ENCODE measurements around the gene JAK3. TPM values are rescaled to one million over a fixed set of nuclear protein-coding genes. Genes with fewer than 3 reads are reported as not detected.
"Not testable (repeated sequence)": the region's sequence is repeated elsewhere in the genome, so short reads cannot be mapped to it uniquely, and the experiment has no call there.

Gene JAK3
- total and polyA plus RNA-seq, 8 donors, result 0.89 to 50.2 (median 2.9) TPM

- TF ChIP-seq EP300 (IDR thresholded peaks at IDR 0.05), result no peak
- no peak for TF ChIP-seq POLR2A (IDR thresholded peaks at IDR 0.05)
- peak in 5 of 7 experiments; percentile 37 to 85 (median 78) for TF ChIP-seq CTCF (IDR thresholded peaks at IDR 0.05)
- TF ChIP-seq POLR2AphosphoS5 (IDR thresholded peaks at IDR 0.05), result no peak
- Histone ChIP-seq H3K27me3 (peaks cover 0 to 36% (median 0%) of the 10 kb centered on the region in 3 donors), H3K9me3 (no peaks in the 10 kb centered on the region), H3K4me3 (no peak overlapping the region), H3K36me3 (peaks cover 0 to 10% (median 0%) of the 10 kb centered on the region in 4 donors), H3K27ac (no peak overlapping the region), H3K4me1 (peaks cover 0 to 18% (median 7%) of the 10 kb centered on the region in 4 donors)
- 37 to 48% (median 45%) methylated on average over 20 to 32 of the region's 32 CpGs for WGBS, 5 donors
- intact Hi-C loops (cut with DNase I; ENCODE audit: low total_unique reads), result no loop called here
- peak; percentile 78 to 87 for DNase-seq
Observed at GRCh38 chr19:17784201-17785008, 63.4 kb downstream of the JAK3 start.

GRCh38 chr19:17783721-17784120, 64.1 kb downstream of the JAK3 start:
- H3K27ac ChIP-seq; H3K9me3 ChIP-seq; H3K4me3 ChIP-seq; intact Hi-C loops (cut with DNase I; ENCODE audit: low total_unique reads); H3K36me3 ChIP-seq; DNase-seq: not testable (repeated sequence)
- WGBS, 5 donors, result 61 to 77% (median 71%) methylated on average over 5 of the region's 5 CpGs
- Histone ChIP-seq H3K27me3 (peaks cover 0 to 43% (median under 1%) of the 10 kb centered on the region in 3 donors), H3K4me1 (peaks cover 0 to 22% (median 13%) of the 10 kb centered on the region in 4 donors)

GRCh38 chr19:17780781-17781180, 67.0 kb downstream of the JAK3 start:
- no peak overlapping the region for H3K4me3 ChIP-seq
- no peak for DNase-seq
- H3K9me3 ChIP-seq, result no peaks in the 10 kb centered on the region
- peaks cover 0 to 31% (median 21%) of the 10 kb centered on the region in 4 donors for H3K4me1 ChIP-seq
- peaks cover 0 to 10% (median 0%) of the 10 kb centered on the region in 4 donors for H3K36me3 ChIP-seq
- TF ChIP-seq CTCF (IDR thresholded peaks at IDR 0.05) (no peak), EP300 (IDR thresholded peaks at IDR 0.05) (no peak), POLR2A (IDR thresholded peaks at IDR 0.05) (no peak), POLR2AphosphoS5 (IDR thresholded peaks at IDR 0.05) (no peak)
- intact Hi-C loops (cut with DNase I; ENCODE audit: low total_unique reads), result no loop called here
- no peak overlapping the region for H3K27ac ChIP-seq
- peaks cover 0 to 62% (median 4%) of the 10 kb centered on the region in 3 donors for H3K27me3 ChIP-seq
- 71 to 100% (median 96%) methylated on average over 1 to 2 of the region's 2 CpGs for WGBS, 5 donors

- intact Hi-C loops (cut with DNase I; ENCODE audit: low total_unique reads), result no loop called here
- 15 to 26% (median 21%) methylated on average over 25 of the region's 25 CpGs for WGBS, 5 donors
- TF ChIP-seq EP300 (IDR thresholded peaks at IDR 0.05), result no peak
- no peak for TF ChIP-seq CTCF (IDR thresholded peaks at IDR 0.05)
- no peaks in the 10 kb centered on the region for H3K9me3 ChIP-seq
- peak overlapping the region in 2 of 5 donors; percentile 15 to 65 for H3K27ac ChIP-seq
- peaks cover 0 to 27% (median 20%) of the 10 kb centered on the region in 4 donors for H3K4me1 ChIP-seq
- peaks cover 0 to 5% (median 0%) of the 10 kb centered on the region in 4 donors for H3K36me3 ChIP-seq
- peak in 1 of 2 donors; percentile 73 for DNase-seq
- peak overlapping the region in 3 of 4 donors; percentile 34 to 47 (median 39) for H3K4me3 ChIP-seq
- H3K27me3 ChIP-seq, result peaks cover 0 to 55% (median 4%) of the 10 kb centered on the region in 3 donors
Observed at GRCh38 chr19:17778968-17779929, 68.5 kb downstream of the JAK3 start.
